ENCODE data around the gene SMCO3. TPM values are rescaled to one million over a fixed set of nuclear protein-coding genes. Genes with fewer than 3 reads are reported as not detected.

The SMCO3 gene
- polyA plus RNA-seq, 4 donors = 0.06 to 0.25 TPM; not detected in 2

DNA sequence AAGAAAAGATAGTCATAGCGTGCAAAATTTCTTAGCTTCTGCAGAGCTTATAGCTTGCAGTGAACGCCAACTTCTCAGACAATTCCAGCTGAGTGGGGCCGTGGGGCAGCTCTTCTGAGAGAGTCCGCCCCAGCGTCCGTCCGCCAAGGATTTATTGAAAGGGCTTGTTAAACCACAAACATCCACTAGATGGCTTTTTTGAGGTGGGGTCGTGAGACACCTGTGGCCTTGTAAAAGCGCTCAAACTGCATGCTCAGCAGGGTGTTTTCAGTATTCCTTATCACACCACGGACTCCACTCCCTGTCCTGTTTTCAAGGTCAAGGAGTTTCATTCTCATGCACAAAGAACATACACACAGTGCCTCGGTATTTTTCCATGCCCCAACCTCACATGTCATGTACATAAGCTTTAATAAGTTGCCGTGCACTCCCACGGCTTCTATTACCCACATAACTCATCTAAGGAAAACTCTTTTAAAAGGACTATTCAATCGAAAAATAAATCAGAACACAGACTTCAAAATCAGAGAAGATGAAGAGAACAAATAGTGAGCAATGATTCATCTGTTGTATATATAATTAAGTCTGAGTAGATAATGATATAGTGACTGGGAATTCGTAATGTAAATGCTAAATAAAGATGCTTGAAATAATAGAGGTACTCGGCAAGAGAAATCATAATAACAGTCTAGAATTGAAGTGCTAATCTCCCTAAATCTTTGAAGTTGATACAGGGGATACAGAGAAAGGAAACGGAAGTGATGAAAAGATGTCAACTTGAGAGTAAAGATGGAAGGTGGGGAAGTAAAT, 57.4 kb downstream of the SMCO3 start:
- DNase-seq = peak; percentile 81 to 84
- Histone ChIP-seq H3K4me3 (ENCODE audit: low read depth in 1 of 3, low read length in 3 of 3) (peak overlapping the region in 1 of 3 donors; percentile 2), H3K27me3 (ENCODE audit: control insufficient read depth in 3 of 3, insufficient read depth in 3 of 3, low read length in 3 of 3) (no peaks in the 10 kb centered on the region), H3K36me3 (ENCODE audit: control insufficient read depth in 3 of 3, insufficient read depth in 2 of 3, low read depth in 1 of 3, low read length in 3 of 3) (peaks cover 0 to 10% (median under 1%) of the 10 kb centered on the region in 3 donors), H3K9me3 (ENCODE audit: control insufficient read depth in 2 of 2, insufficient read depth in 1 of 2, low read depth in 1 of 2, low read length in 1 of 2) (peaks cover 0 to 22% of the 10 kb centered on the region in 2 donors), H3K4me1 (ENCODE audit: control insufficient read depth in 3 of 3, insufficient read depth in 2 of 3, low read depth in 1 of 3, low read length in 2 of 3) (peaks cover 0 to 10% (median 0%) of the 10 kb centered on the region in 3 donors), H3K27ac (ENCODE audit: low read depth in 1 of 3, low read length in 2 of 3) (peak overlapping the region in 1 of 3 donors; percentile 76)
- WGBS, 3 donors = 30 to 48% (median 38%) methylated on average over 17 of the region's 17 CpGs
- no peak for FAIRE-seq

Other genes with a start within 250 kb of the SMCO3 start
- gene PLBD1, start 246.3 kb downstream of the SMCO3 start, polyA plus RNA-seq = 10 to 100 TPM in 2 of 4 donors, 1 to 10 TPM in 2; 7.8 to 44.9 (median 18.3) TPM
- 100 to 1,000 TPM in 1 of 4 donors, 10 to 100 TPM in 3; 34.9 to 105 (median 51.8) TPM for gene GUCY2C, start 117.6 kb downstream of the SMCO3 start, polyA plus RNA-seq
- gene WBP11, start 10.7 kb downstream of the SMCO3 start, polyA plus RNA-seq = 10 to 100 TPM; 12.2 to 44.5 (median 17.0) TPM
- 1 to 10 TPM in 1 of 4 donors, under 1 TPM in 2, not detected in 1; 0.45 to 1.8 (median 0.75) TPM for gene C12orf60, start 10.5 kb downstream of the SMCO3 start, polyA plus RNA-seq
- gene ART4, start 29.3 kb upstream of the SMCO3 start, polyA plus RNA-seq = 1 to 10 TPM in 1 of 4 donors, under 1 TPM in 1, not detected in 2; 0.31 to 6.6 TPM
- gene MGP, start 71.7 kb upstream of the SMCO3 start, polyA plus RNA-seq = 100 to 1,000 TPM in 1 of 4 donors, 10 to 100 TPM in 3; 10.6 to 268 (median 15.5) TPM
- 10 to 100 TPM in 1 of 4 donors, under 1 TPM in 1, not detected in 2; 0.12 to 34.9 TPM for gene ERP27, start 124.4 kb upstream of the SMCO3 start, polyA plus RNA-seq
- 100 to 1,000 TPM in 1 of 4 donors, 10 to 100 TPM in 3; 26.4 to 104 (median 56.7) TPM for gene ARHGDIB, start 147.4 kb upstream of the SMCO3 start, polyA plus RNA-seq
- not detected for gene PDE6H, start 158.9 kb upstream of the SMCO3 start, polyA plus RNA-seq

Data from small intestine (tissue), 7 donors.